GM19025 (cell line): ENCODE results near the gene SPNS2.

ENCODE experiments used
- ATAC-seq: cut with Tn5 transposase; IDR thresholded peaks from one replicate; pipeline ENCODE4 v1.9.1; 2021; ENCODE audit warnings: mild to moderate bottlenecking, low read depth, moderate library complexity; ENCODE audit not compliant: unreplicated experiment

The SPNS2 gene

GRCh38 chr17:4498461-4499397 is at the start of gene SPNS2:
Gene SPNS2, plus strand, starts transcription at chr17:4498881. Its CDS starts 167 bp downstream, at chr17:4499048.
- ATAC-seq: no peak

GRCh38 chr17:4449736-4450135 is 48.9 kb upstream of the SPNS2 start:
- no peak for ATAC-seq

GRCh38 chr17:4450710-4451316 is 47.9 kb upstream of the SPNS2 start:
- no peak for ATAC-seq

GRCh38 chr17:4453812-4454591 is 44.7 kb upstream of the SPNS2 start:
- no peak for ATAC-seq

- no peak for ATAC-seq
These were observed 38.0 kb upstream of the SPNS2 start for GRCh38 chr17:4460661-4461060.

- ATAC-seq: no peak
These were observed 34.7 kb upstream of the SPNS2 start for GRCh38 chr17:4463818-4464476.

- ATAC-seq: no peak
These were observed 32.9 kb upstream of the SPNS2 start for GRCh38 chr17:4465786-4466185.

- no peak for ATAC-seq
These were observed 31.4 kb upstream of the SPNS2 start for GRCh38 chr17:4467287-4467686.

- ATAC-seq: no peak
These were observed 29.1 kb upstream of the SPNS2 start for GRCh38 chr17:4469552-4469951.

GRCh38 chr17:4472286-4472685 is 26.4 kb upstream of the SPNS2 start:
- no peak for ATAC-seq

- no peak for ATAC-seq
These were observed 24.6 kb upstream of the SPNS2 start for GRCh38 chr17:4474093-4474492.

- no peak for ATAC-seq
These were observed 23.7 kb upstream of the SPNS2 start for GRCh38 chr17:4475001-4475400.

GRCh38 chr17:4475463-4475862 is 23.2 kb upstream of the SPNS2 start:
- ATAC-seq: no peak

- no peak for ATAC-seq
These were observed 22.7 kb upstream of the SPNS2 start for GRCh38 chr17:4476017-4476416.

- ATAC-seq: no peak
These were observed 22.1 kb upstream of the SPNS2 start for GRCh38 chr17:4476511-4477070.

GRCh38 chr17:4477255-4477791 is 21.4 kb upstream of the SPNS2 start:
- no peak for ATAC-seq

GRCh38 chr17:4478318-4478830 is 20.3 kb upstream of the SPNS2 start:
- ATAC-seq: no peak

GRCh38 chr17:4479340-4479981 is 19.2 kb upstream of the SPNS2 start:
- ATAC-seq: no peak
